ENCODE measurements around the gene FKBP15.

The FKBP15 gene

DNA sequence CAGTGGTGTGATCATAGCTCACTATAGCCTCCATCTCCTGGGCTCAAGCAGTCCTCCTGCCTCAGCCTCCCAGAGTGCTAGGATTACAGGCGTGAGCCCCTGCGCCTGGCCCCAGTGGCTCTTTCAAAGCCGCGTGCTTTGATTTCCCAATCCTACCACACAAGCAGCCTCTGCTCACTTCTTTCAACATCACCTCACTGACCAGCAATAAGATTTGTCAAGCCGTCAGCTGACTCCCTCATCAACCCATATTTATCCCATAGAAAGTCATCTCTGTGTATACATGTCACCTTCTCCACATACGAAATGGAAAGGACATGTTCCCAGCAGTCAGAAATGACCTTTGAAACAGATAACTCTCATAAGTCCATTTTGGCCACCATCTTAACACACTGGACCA, 44.3 kb downstream of the FKBP15 start:
- TF ChIP-seq TCF4 (CRISPR knock-in tag; IDR thresholded peaks at IDR 0.05; ENCODE audit: borderline replicate concordance): no peak
- ATAC-seq: no peak

DNA sequence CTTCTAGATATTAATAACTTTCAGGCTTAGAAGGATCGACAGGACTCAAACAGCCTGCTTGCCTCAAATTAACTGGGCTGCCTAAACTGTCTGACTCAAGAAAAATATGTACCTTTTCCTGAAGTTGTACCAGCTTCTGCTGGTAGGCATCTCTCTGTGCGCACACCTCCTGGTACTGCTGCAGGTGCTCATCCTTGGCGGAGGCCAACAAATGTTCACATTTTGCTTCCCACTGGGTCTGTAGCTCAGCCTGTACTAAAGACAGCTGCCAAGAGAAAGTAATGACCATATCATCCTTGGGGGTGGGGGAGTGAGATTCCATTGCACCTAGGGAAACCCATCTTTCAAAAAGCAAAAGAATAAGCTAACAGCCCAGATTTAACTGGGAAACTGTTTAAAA, 47.7 kb downstream of the FKBP15 start:
- ATAC-seq: no peak
- TF ChIP-seq PATZ1 (CRISPR knock-in tag; IDR thresholded peaks at IDR 0.05; ENCODE audit: borderline replicate concordance) (no peak), OSR1 (CRISPR knock-in tag; IDR thresholded peaks at IDR 0.05) (no peak), ZFP3 (CRISPR knock-in tag; IDR thresholded peaks at IDR 0.05) (no peak)

GRCh38 chr9:113168809-113169208, 52.3 kb downstream of the FKBP15 start:
- ATAC-seq: no peak

DNA sequence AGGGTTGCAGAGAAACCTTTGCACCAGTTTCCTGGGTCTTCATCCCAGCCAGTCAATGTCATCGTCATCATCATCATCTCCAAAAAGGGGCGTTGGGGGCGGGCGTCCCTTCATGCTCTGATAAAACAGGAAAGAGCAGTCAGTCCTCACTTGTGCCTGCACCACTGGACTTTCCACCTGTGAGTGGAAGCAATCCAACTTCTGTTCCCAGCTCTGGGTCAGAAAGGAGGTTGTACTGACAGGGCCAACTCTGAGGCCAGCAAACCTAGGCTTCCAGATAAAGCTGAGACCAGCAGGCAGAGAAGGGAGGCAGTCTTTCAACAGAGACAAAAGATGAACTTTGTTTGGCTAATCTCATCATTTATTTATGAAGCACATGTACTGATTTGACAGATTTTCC, 55.0 kb downstream of the FKBP15 start:
- TF ChIP-seq, protein P1, sequence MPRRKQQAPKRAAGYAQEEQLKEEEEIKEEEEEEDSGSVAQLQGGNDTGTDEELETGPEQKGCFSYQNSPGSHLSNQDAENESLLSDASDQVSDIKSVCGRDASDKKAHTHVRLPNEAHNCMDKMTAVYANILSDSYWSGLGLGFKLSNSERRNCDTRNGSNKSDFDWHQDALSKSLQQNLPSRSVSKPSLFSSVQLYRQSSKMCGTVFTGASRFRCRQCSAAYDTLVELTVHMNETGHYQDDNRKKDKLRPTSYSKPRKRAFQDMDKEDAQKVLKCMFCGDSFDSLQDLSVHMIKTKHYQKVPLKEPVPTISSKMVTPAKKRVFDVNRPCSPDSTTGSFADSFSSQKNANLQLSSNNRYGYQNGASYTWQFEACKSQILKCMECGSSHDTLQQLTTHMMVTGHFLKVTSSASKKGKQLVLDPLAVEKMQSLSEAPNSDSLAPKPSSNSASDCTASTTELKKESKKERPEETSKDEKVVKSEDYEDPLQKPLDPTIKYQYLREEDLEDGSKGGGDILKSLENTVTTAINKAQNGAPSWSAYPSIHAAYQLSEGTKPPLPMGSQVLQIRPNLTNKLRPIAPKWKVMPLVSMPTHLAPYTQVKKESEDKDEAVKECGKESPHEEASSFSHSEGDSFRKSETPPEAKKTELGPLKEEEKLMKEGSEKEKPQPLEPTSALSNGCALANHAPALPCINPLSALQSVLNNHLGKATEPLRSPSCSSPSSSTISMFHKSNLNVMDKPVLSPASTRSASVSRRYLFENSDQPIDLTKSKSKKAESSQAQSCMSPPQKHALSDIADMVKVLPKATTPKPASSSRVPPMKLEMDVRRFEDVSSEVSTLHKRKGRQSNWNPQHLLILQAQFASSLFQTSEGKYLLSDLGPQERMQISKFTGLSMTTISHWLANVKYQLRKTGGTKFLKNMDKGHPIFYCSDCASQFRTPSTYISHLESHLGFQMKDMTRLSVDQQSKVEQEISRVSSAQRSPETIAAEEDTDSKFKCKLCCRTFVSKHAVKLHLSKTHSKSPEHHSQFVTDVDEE (CRISPR knock-in tag; IDR thresholded peaks at IDR 0.05): no peak
- TF ChIP-seq ZFP30 (CRISPR knock-in tag; IDR thresholded peaks at IDR 0.05): no peak
- no peak for TF ChIP-seq OSR1 (CRISPR knock-in tag; IDR thresholded peaks at IDR 0.05)
- no peak for TF ChIP-seq ZC3H10 (CRISPR knock-in tag; IDR thresholded peaks at IDR 0.05)
- TF ChIP-seq BACH2 (CRISPR knock-in tag; IDR thresholded peaks at IDR 0.05; ENCODE audit: borderline replicate concordance): no peak
- no peak for ATAC-seq

More at GRCh38 chr9:113168809-113169208, 52.3 kb downstream of the FKBP15 start:
- no peak for TF ChIP-seq RARB (CRISPR knock-in tag; IDR thresholded peaks at IDR 0.05)
- TF ChIP-seq ZFP30 (CRISPR knock-in tag; IDR thresholded peaks at IDR 0.05): no peak
- no peak for TF ChIP-seq BACH2 (CRISPR knock-in tag; IDR thresholded peaks at IDR 0.05; ENCODE audit: borderline replicate concordance)
- no peak for TF ChIP-seq ZNF565 (CRISPR knock-in tag; conservative IDR thresholded peaks at IDR 0.05; ENCODE audit: low read depth)
- no peak for TF ChIP-seq TOX (CRISPR knock-in tag; IDR thresholded peaks at IDR 0.05; ENCODE audit: borderline replicate concordance)
- no peak for TF ChIP-seq ISL1 (CRISPR knock-in tag; IDR thresholded peaks at IDR 0.05)
- TF ChIP-seq SNAI2 (CRISPR knock-in tag; IDR thresholded peaks at IDR 0.05): no peak
- TF ChIP-seq ZNF8 (CRISPR knock-in tag; IDR thresholded peaks at IDR 0.05): no peak
- no peak for TF ChIP-seq PPARA (CRISPR knock-in tag; IDR thresholded peaks at IDR 0.05; ENCODE audit: borderline replicate concordance)
- no peak for TF ChIP-seq ARNTL (CRISPR knock-in tag; IDR thresholded peaks at IDR 0.05; ENCODE audit: borderline replicate concordance, low read depth)
- TF ChIP-seq, protein P2, sequence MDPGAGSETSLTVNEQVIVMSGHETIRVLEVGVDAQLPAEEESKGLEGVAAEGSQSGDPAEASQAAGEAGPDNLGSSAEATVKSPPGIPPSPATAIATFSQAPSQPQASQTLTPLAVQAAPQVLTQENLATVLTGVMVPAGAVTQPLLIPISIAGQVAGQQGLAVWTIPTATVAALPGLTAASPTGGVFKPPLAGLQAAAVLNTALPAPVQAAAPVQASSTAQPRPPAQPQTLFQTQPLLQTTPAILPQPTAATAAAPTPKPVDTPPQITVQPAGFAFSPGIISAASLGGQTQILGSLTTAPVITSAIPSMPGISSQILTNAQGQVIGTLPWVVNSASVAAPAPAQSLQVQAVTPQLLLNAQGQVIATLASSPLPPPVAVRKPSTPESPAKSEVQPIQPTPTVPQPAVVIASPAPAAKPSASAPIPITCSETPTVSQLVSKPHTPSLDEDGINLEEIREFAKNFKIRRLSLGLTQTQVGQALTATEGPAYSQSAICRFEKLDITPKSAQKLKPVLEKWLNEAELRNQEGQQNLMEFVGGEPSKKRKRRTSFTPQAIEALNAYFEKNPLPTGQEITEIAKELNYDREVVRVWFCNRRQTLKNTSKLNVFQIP (CRISPR knock-in tag; IDR thresholded peaks at IDR 0.05; ENCODE audit: borderline replicate concordance, low read depth): no peak
- TF ChIP-seq CREB5 (CRISPR knock-in tag; IDR thresholded peaks at IDR 0.05; ENCODE audit: low read depth): no peak

DNA sequence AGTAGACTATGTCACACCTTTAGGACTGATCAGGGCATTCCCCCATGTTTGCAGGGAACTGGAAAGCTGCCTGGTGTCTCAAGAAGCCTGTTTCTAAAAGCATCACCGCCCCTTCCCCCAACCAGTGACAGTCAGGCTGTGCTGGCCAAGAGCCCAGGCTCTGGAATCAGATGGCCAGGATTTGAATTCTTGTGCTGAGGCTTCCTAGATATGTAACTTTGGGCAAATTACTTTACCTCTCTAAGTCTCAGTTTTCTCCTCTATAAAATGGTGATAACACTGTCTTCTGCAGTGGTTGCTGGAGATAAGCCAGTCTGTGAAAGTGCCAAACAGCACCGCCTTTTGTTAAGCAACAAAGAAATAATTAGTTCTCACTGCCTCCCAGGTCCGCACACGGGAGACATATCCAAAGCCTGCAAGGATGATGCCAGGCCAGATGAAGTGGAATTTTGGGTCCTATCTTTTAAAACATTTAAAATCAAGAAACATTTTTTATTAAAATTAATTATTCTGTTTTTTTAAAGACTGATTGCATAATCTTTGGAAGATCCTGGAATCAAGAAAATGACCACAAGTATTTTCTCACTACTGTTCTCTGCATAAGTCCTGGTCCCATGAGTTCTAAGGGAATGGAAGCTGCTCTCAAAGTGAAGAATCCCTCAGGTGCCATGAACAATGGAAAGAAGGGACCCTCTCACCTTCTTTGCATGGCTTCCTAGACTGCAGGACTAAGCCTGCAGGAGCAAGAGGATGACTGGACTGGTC, 56.4 kb downstream of the FKBP15 start:
- ATAC-seq: peak; percentile 59
- TF ChIP-seq PATZ1 (CRISPR knock-in tag; IDR thresholded peaks at IDR 0.05; ENCODE audit: borderline replicate concordance): no peak
- no peak for TF ChIP-seq RARB (CRISPR knock-in tag; IDR thresholded peaks at IDR 0.05)
- no peak for TF ChIP-seq ZC3H10 (CRISPR knock-in tag; IDR thresholded peaks at IDR 0.05)
- TF ChIP-seq ZNF70 (CRISPR knock-in tag; IDR thresholded peaks at IDR 0.05): no peak
- TF ChIP-seq, protein P1 (CRISPR knock-in tag; IDR thresholded peaks at IDR 0.05): no peak
- TF ChIP-seq OSR1 (CRISPR knock-in tag; IDR thresholded peaks at IDR 0.05): no peak
- no peak for TF ChIP-seq ZNF8 (CRISPR knock-in tag; IDR thresholded peaks at IDR 0.05)
- TF ChIP-seq TCF4 (CRISPR knock-in tag; IDR thresholded peaks at IDR 0.05; ENCODE audit: borderline replicate concordance): no peak
- TF ChIP-seq ISL1 (CRISPR knock-in tag; IDR thresholded peaks at IDR 0.05): no peak
- no peak for TF ChIP-seq ARNTL (CRISPR knock-in tag; IDR thresholded peaks at IDR 0.05; ENCODE audit: borderline replicate concordance, low read depth)
- no peak for TF ChIP-seq ESRRG (CRISPR knock-in tag; IDR thresholded peaks at IDR 0.05)
- TF ChIP-seq ZNF565 (CRISPR knock-in tag; conservative IDR thresholded peaks at IDR 0.05; ENCODE audit: low read depth): no peak
- no peak for TF ChIP-seq CSDC2 (CRISPR knock-in tag; IDR thresholded peaks at IDR 0.05)

Data from SK-N-SH treated with all-trans-retinoic acid at 6 μM for 48 hours (cell line).